Left ventricle myocardium inferior (tissue), 1 donor: Measurements from ENCODE around the gene PHEX. TPM values are rescaled to one million over a fixed set of nuclear protein-coding genes. Genes with fewer than 3 reads are reported as not detected.

Source experiments
- DNase-seq: peaks from one replicate; pipeline ENCODE4 v3.0.0-alpha.2; 2020
- H3K27ac ChIP-seq: fragments of 200-600 bp; replicated peaks from 2 replicates; pipeline ENCODE4 v1.8.0; 2021
- H3K27me3 ChIP-seq: fragments of 200-600 bp; 2 replicates; pipeline ENCODE4 v1.8.0; 2021; ENCODE audit warnings: low read depth
- H3K36me3 ChIP-seq: fragments of 200-600 bp; 2 replicates; pipeline ENCODE4 v1.8.0; 2021
- H3K4me1 ChIP-seq: fragments of 200-600 bp; 2 replicates; pipeline ENCODE4 v1.8.0; 2021
- H3K4me3 ChIP-seq: fragments of 200-600 bp; 2 replicates; pipeline ENCODE4 v1.8.0; 2021; ENCODE audit warnings: mild to moderate bottlenecking, moderate library complexity
- H3K9me3 ChIP-seq: fragments of 200-600 bp; replicated peaks from 2 replicates; pipeline ENCODE4 v1.8.0; 2021
- intact Hi-C: fragments of 100-400 bp; cut with micrococcal nuclease; formaldehyde crosslinking; loops from one replicate; pipeline ENCODE4 v1.11.0; 2022
- total RNA-seq: library from RNA; stranded (reverse); fragmentation: NEBNext Ultra II Directional; extraction: Animal tissue kit (Norgen Biotek cat#: 25700); gene quantifications from one replicate; pipeline ENCODE4 v1.2.1, GENCODE V29; 2021
- TF ChIP-seq, protein P1 (sequence below): fragments of 200-600 bp; IDR thresholded peaks from 2 replicates; pipeline ENCODE4 v1.8.0; 2021; ENCODE audit warnings: antibody characterized with exemption, mild to moderate bottlenecking, borderline replicate concordance
- donor health status: DM: no; HTN: yes; CAD: no; lungs with severe emphysema.

PHEX gene
- total RNA-seq, 1 donor from 2014 or later = 0.03 TPM

GRCh38 chrX:21991504-21991903 lies 40.6 kb upstream of the PHEX start:
- intact Hi-C loops = no loop called here
- TF ChIP-seq, protein P1, sequence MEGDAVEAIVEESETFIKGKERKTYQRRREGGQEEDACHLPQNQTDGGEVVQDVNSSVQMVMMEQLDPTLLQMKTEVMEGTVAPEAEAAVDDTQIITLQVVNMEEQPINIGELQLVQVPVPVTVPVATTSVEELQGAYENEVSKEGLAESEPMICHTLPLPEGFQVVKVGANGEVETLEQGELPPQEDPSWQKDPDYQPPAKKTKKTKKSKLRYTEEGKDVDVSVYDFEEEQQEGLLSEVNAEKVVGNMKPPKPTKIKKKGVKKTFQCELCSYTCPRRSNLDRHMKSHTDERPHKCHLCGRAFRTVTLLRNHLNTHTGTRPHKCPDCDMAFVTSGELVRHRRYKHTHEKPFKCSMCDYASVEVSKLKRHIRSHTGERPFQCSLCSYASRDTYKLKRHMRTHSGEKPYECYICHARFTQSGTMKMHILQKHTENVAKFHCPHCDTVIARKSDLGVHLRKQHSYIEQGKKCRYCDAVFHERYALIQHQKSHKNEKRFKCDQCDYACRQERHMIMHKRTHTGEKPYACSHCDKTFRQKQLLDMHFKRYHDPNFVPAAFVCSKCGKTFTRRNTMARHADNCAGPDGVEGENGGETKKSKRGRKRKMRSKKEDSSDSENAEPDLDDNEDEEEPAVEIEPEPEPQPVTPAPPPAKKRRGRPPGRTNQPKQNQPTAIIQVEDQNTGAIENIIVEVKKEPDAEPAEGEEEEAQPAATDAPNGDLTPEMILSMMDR = no peak
- no peaks in the 10 kb centered on the region for H3K27me3 ChIP-seq
- no peak overlapping the region for H3K4me3 ChIP-seq
- no peaks in the 10 kb centered on the region for H3K9me3 ChIP-seq
- H3K4me1 ChIP-seq = no peaks in the 10 kb centered on the region
- no peak for DNase-seq
- peaks cover 13% of the 10 kb centered on the region for H3K36me3 ChIP-seq
- H3K27ac ChIP-seq = no peak overlapping the region

DNA sequence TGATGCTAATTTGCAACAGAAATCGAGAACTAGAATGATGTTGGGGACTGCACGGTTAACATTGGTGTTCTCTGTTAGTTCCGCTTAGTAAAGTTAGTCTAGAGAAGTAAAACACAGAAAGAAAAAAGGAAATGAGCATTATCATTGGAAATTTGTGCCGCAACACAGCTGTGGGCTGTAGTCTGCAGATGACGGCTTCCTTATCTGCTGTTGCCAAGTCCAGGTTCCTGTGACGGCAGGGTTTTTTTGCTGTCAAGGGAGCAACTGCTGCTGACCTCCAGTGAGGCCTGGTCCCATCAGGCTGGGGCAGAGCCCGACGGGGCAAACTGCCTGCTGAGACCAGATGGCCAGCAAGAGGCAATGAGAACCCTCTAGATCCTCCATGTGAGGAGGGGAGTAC lies 38.9 kb upstream of the PHEX start:
- peak; percentile 18 for DNase-seq
- H3K4me3 ChIP-seq = no peak overlapping the region
- TF ChIP-seq, protein P1 = no peak
- H3K27ac ChIP-seq = peak overlapping the region; percentile 16
- intact Hi-C loops = no loop called here
- no peaks in the 10 kb centered on the region for H3K4me1 ChIP-seq
- no peaks in the 10 kb centered on the region for H3K9me3 ChIP-seq
- H3K27me3 ChIP-seq = no peaks in the 10 kb centered on the region
- peaks cover 13% of the 10 kb centered on the region for H3K36me3 ChIP-seq

- intact Hi-C loops = no loop called here
- Histone ChIP-seq H3K27ac (no peak overlapping the region), H3K36me3 (peaks cover 4% of the 10 kb centered on the region), H3K9me3 (no peaks in the 10 kb centered on the region), H3K27me3 (no peaks in the 10 kb centered on the region), H3K4me1 (no peaks in the 10 kb centered on the region), H3K4me3 (no peak overlapping the region)
- DNase-seq = no peak
- TF ChIP-seq, protein P1 = no peak
Measured at GRCh38 chrX:21996872-21997455, 35.2 kb upstream of the PHEX start.

- intact Hi-C loops = no loop called here
- TF ChIP-seq, protein P1 = no peak
- no peaks in the 10 kb centered on the region for H3K9me3 ChIP-seq
- no peak overlapping the region for H3K4me3 ChIP-seq
- H3K36me3 ChIP-seq = peaks cover 4% of the 10 kb centered on the region
- no peak overlapping the region for H3K27ac ChIP-seq
- H3K4me1 ChIP-seq = no peaks in the 10 kb centered on the region
- H3K27me3 ChIP-seq = no peaks in the 10 kb centered on the region
- DNase-seq = no peak
Measured at GRCh38 chrX:21998037-21998436, 34.1 kb upstream of the PHEX start.

DNA sequence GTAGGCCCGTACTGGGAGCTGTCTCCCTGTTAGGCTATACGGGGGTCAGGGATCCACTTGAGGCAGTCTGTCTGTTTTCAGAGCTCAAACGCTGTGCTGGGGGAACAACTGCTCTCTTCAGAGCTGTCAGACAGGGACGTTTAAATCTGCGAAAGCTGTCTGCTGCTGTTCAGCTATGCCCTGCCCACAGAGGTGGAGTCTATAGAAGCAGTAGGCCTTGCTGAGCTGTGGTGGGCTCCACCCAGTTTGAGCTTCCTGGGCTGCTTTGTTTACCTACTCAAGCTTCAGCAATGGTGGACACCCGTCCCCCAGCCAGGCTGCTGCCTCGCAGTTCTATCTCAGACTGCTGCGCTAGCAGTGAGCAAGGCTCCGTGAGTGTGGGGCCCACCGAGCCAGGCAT lies 27.3 kb upstream of the PHEX start:
- Histone ChIP-seq H3K27me3 (no peaks in the 10 kb centered on the region), H3K27ac (no peak overlapping the region), H3K9me3 (no peaks in the 10 kb centered on the region), H3K4me3 (no peak overlapping the region), H3K36me3 (no peaks in the 10 kb centered on the region), H3K4me1 (no peaks in the 10 kb centered on the region)
- DNase-seq = no peak
- TF ChIP-seq, protein P1 = no peak
- intact Hi-C loops = no loop called here
